LNCaP clone FGC (cell line): ENCODE results near the gene PCYT2.

Experiments used
- DNase-seq: peaks from one replicate; pipeline ENCODE4 v3.0.0-alpha.2; 2011; ENCODE audit warnings: low read depth
- H3K4me3 ChIP-seq: 2 replicates; pipeline ENCODE4 v1.5.1; 2011; ENCODE audit warnings: mild to moderate bottlenecking, low read depth, low read length, control low read depth
- TF ChIP-seq, protein P1 (sequence below): IDR thresholded peaks from 2 replicates; pipeline ENCODE4 v1.5.1; 2012; ENCODE audit warnings: mild to moderate bottlenecking; ENCODE audit not compliant: control insufficient read depth, insufficient read depth; ENCODE audit errors: extremely low read depth

PCYT2 gene

GRCh38 chr17:81870981-81871386 lies 40.2 kb downstream of the PCYT2 start, which contains the start of gene ARHGDIA:
TSS of gene ARHGDIA (minus strand) at chr17:81871337. CDS start at chr17:81869930, 1,407 bp downstream.
- no peak for DNase-seq
- peak within 1 kb of the TSS; percentile 83 for H3K4me3 ChIP-seq
- TF ChIP-seq, protein P1, sequence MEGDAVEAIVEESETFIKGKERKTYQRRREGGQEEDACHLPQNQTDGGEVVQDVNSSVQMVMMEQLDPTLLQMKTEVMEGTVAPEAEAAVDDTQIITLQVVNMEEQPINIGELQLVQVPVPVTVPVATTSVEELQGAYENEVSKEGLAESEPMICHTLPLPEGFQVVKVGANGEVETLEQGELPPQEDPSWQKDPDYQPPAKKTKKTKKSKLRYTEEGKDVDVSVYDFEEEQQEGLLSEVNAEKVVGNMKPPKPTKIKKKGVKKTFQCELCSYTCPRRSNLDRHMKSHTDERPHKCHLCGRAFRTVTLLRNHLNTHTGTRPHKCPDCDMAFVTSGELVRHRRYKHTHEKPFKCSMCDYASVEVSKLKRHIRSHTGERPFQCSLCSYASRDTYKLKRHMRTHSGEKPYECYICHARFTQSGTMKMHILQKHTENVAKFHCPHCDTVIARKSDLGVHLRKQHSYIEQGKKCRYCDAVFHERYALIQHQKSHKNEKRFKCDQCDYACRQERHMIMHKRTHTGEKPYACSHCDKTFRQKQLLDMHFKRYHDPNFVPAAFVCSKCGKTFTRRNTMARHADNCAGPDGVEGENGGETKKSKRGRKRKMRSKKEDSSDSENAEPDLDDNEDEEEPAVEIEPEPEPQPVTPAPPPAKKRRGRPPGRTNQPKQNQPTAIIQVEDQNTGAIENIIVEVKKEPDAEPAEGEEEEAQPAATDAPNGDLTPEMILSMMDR, result no peak

DNA sequence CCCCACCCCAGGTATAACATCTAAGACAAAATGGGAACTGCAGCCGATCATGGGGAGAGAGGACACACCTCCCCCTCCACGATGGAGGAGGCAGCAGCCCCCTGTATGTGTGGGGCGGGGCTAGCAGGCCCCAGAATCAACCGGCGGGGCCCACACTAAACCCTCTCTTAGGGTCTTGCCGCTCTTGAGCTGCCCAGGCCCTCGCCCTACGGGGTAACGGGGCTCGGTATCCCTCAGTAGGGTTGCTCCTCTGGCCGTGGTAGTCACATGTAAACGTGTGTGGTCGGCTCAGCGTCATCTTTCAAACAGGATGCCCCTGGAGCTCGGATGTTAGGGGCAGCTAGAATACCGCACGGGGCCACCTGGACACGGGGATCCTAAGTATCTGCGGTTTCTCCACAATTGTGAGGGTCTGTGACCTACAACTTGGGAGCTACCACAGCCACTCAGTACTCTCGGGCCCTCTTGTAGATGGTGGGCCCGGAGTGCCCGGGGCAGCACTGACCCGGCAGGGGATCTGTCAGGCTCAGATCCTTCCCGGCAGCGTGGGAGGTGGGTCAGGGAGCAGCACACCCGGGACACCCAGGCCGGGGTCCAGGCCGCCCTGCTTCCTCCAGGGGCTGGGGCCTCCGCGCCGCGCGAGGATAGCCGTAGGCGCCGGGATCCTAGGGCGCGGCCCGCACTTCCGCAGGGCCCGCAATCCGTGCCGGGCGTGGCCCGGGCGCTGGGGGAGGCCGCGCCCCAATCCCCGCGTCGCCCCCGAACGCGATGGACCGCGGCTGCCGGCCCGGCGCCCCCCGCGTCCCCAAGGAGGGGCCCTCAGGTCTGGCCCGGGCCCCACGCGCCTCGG lies 40.8 kb downstream of the PCYT2 start:
- peak overlapping the region; percentile 83 for H3K4me3 ChIP-seq
- no peak for DNase-seq
- TF ChIP-seq, protein P1, result no peak

DNA sequence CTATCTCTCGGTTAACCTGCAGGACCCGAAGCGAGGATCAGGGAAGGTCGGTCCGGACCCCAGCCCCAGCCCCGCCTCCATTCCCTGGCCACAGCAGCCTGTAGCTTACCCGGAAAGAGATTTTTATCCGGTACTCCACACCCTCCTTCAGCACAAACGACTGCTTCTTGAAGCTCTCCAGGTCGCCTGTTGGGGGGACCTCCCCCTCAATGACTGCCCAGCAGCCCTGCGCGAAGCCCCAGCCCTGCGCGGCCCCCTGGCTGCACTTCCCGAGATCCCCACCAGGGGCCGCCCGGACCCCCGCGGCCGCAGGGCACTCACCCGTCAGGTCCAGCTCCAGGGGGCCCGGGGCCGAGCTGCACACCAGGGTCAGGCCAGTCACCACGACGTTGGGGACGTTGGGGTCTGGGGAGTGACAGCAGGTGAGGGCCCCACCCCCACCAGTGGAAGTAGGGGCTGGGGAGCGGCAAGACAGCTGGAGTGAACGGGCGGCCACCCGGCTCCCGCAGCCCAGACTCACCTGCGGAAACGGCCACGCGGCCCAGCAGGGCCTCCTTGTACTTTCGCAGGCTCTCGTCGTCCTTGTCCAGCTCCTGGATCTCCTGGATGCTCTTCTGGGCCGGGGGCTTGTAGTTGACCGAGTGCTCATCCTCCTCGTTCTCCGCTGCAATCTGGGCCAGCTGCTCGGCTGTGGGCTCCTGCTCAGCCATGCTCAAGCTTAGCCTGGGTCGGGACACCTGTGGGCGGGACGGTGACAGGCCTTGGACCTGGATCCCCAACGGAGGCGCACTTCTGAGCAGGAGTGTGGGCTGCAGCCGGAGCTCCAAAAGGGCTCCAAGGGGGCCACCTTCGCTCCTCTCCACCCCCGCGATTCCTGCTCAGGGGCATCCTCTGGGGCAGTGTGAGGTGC lies 41.7 kb downstream of the PCYT2 start:
- TF ChIP-seq, protein P1, result peak; percentile 45
- peak overlapping the region; percentile 83 for H3K4me3 ChIP-seq
- no peak for DNase-seq

- no peak for DNase-seq
- TF ChIP-seq, protein P1, result no peak
- peak overlapping the region; percentile 83 for H3K4me3 ChIP-seq
Measured at GRCh38 chr17:81868674-81869220, 42.5 kb downstream of the PCYT2 start.

DNA sequence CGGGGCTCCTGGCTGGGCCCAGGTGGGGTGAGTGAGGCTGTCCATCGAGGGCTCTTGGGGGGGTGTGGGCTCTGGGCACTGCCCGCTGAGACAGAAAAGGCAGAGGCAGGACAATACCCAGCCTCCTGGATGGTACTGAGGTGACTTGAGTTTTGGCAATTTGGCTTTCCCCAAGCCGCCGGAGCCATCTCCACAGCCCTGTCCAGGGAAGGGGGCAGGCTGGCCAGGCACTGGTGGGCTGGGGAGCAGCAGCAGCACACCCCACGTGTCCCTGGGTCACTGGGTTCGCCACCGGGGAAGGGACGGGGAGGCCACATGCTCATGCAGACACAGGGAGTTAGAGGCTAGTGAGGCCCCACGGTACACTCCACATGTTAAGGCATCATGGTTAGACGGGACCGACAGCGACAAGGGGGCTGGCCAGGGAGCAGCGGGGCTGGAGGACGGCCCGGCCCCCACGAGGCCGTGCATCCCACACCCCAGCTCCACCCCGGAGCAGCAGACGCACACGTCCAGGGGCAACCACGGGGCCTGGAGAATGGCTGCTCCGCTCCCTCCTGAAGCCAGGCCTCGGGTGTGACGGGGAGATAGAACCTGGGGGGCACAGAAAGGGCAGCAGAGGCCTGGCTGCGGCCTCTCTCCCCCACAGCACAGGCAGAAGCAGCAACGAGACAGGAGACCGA lies 43.1 kb downstream of the PCYT2 start:
- no peak overlapping the region for H3K4me3 ChIP-seq
- no peak for DNase-seq
- TF ChIP-seq, protein P1, result no peak

- no peak for DNase-seq
- H3K4me3 ChIP-seq, result no peak overlapping the region
- TF ChIP-seq, protein P1, result no peak
Measured at GRCh38 chr17:81867170-81867990, 43.8 kb downstream of the PCYT2 start.
